ENCODE measurements around the gene TFF3.

Gene TFF3

GRCh38 chr21:42308914-42309752 lies 6.1 kb downstream of the TFF3 start:
- H3K4me3 ChIP-seq (ENCODE audit: low read depth, low read length) = no peak overlapping the region
- ChIA-PET CTCF (interaction anchor here (1.0 to 1.7 kb wide), 3 partner anchors 8 to 161 kb away, joined by 4 to 5 read pairs (median 4); no protein-coding TSS in a partner anchor), POLR2A (no interaction called here)
- DNase-seq (ENCODE audit: low read depth, low spot score) = no peak
- TF ChIP-seq, protein P1, sequence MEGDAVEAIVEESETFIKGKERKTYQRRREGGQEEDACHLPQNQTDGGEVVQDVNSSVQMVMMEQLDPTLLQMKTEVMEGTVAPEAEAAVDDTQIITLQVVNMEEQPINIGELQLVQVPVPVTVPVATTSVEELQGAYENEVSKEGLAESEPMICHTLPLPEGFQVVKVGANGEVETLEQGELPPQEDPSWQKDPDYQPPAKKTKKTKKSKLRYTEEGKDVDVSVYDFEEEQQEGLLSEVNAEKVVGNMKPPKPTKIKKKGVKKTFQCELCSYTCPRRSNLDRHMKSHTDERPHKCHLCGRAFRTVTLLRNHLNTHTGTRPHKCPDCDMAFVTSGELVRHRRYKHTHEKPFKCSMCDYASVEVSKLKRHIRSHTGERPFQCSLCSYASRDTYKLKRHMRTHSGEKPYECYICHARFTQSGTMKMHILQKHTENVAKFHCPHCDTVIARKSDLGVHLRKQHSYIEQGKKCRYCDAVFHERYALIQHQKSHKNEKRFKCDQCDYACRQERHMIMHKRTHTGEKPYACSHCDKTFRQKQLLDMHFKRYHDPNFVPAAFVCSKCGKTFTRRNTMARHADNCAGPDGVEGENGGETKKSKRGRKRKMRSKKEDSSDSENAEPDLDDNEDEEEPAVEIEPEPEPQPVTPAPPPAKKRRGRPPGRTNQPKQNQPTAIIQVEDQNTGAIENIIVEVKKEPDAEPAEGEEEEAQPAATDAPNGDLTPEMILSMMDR (IDR thresholded peaks at IDR 0.05; ENCODE audit: insufficient read depth, low read length, missing control alignments) = no peak

- TF ChIP-seq, protein P1 (IDR thresholded peaks at IDR 0.05; ENCODE audit: insufficient read depth, low read length, missing control alignments) = no peak
- DNase-seq (ENCODE audit: low read depth, low spot score) = no peak
- POLR2A ChIA-PET = no interaction called here
- H3K4me3 ChIP-seq (ENCODE audit: low read depth, low read length) = no peak overlapping the region
- CTCF ChIA-PET = interaction anchor here (1.7 kb wide), 1 partner anchor 7 kb away, joined by 5 read pairs; no protein-coding TSS in a partner anchor
Observed at GRCh38 chr21:42308161-42308913, 6.9 kb downstream of the TFF3 start.

DNA sequence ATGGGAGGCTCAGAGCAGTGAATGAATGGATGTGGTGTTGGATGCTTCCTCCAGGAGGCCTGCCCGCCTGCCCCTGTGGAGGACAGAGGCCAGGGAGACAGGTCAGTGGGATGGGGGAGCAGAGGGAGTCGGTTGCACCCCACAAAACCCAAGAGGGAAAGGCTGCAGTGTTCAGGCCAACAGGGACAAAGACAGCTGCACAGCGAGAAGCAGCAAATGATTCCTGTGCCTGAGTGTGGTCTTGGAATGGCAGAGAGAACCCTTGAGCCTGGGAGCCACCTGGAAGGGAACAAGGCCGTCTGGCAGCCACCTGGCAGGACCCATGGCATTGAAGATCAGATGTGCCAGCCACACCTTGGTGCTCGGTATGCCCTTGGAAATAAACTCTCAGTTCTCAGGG lies 8.1 kb downstream of the TFF3 start:
- TF ChIP-seq, protein P1 (IDR thresholded peaks at IDR 0.05; ENCODE audit: insufficient read depth, low read length, missing control alignments) = no peak
- no peak for DNase-seq (ENCODE audit: low read depth, low spot score)
- ChIA-PET CTCF (no interaction called here), POLR2A (interaction anchor here (0.5 kb wide), 1 partner anchor 20 kb away, joined by 3 read pairs; no protein-coding TSS in a partner anchor)
- no peak overlapping the region for H3K4me3 ChIP-seq (ENCODE audit: low read depth, low read length)

DNA sequence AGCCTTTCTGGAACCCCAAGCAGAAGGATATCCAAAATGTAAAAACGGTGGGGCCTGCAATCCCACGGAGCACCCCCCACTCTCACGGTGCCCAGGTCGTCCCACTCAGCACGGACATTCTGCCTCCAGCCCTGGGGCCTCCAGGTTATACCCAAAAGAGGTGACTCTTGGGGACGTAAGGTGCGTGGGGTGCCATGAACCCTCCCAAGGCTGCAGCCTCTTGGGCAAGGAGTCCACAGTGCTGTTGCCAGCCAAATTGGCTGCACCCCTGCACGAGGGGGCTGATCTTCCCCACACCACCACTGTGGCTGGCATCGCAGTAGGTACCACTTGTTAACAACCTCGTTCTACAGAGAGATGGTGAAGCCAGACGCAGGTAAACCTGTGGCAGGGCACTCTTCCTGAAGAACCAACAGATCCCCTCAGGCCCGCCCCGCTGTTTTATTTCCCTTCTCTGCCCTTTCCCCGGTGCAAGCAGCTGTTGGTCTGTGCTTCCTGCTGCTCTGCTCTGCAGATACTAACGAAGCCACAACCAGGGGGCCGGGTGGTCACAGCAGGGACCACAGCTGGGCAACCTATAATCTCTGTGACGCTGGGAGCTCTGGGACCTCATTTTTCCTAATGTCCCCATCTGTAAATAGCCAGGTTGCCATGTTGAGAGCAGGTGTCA lies 8.7 kb downstream of the TFF3 start:
- TF ChIP-seq, protein P1 (IDR thresholded peaks at IDR 0.05; ENCODE audit: insufficient read depth, low read length, missing control alignments) = no peak
- ChIA-PET CTCF (no interaction called here), POLR2A (no interaction called here)
- no peak for DNase-seq (ENCODE audit: low read depth, low spot score)
- no peak overlapping the region for H3K4me3 ChIP-seq (ENCODE audit: low read depth, low read length)

- no peak overlapping the region for H3K4me3 ChIP-seq (ENCODE audit: low read depth, low read length)
- TF ChIP-seq, protein P1 (IDR thresholded peaks at IDR 0.05; ENCODE audit: insufficient read depth, low read length, missing control alignments) = no peak
- CTCF ChIA-PET = no interaction called here
- POLR2A ChIA-PET = no interaction called here
- DNase-seq (ENCODE audit: low read depth, low spot score) = no peak
Observed at GRCh38 chr21:42305707-42306147, 9.5 kb downstream of the TFF3 start.
